ENCODE measurements around the gene DSCAML1.
"Not testable (repeated sequence)": the region's sequence is repeated elsewhere in the genome, so short reads cannot be mapped to it uniquely, and the experiment has no call there.

DSCAML1 gene

DNA sequence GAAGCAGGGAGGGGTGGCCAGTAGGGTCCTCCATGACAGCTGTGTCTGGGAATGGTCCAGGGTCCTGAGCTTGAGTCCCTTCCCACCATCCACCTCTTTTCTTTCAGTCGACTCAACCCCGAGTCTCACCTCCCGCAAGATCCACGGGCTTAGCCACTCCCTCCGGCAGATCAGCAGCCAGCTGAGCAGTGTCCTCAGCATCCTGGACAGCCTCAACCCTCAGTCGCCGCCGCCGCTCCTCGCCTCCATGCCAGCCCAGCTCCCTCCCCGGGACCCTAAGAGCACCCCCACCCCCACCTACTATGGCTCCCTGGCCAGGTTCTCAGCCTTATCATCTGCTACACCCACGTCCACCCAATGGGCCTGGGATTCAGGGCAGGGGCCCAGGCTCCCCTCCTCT, 387.5 kb downstream of the DSCAML1 start:
- DNase-seq (ENCODE audit: low spot score), result no peak

DNA sequence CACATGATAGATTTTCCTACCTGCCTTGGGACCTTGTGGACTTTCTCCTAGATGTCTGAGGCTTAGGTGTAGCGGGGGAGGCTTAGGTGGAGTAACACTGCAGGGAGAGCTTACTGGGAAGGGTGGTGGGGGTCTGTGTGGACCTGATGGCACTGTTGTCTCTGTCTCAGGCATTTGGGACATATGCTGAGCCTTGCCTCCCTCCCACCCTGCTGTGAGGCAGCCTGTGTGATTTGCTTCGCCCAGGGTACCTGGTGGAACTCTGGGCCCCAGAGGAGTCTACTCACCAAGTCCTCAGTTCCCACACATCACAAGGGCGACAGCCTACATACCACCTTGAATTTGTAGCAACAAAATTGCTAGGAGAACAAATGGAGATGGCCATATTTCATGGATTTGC, 388.7 kb downstream of the DSCAML1 start:
- no peak for DNase-seq (ENCODE audit: low spot score)

DNA sequence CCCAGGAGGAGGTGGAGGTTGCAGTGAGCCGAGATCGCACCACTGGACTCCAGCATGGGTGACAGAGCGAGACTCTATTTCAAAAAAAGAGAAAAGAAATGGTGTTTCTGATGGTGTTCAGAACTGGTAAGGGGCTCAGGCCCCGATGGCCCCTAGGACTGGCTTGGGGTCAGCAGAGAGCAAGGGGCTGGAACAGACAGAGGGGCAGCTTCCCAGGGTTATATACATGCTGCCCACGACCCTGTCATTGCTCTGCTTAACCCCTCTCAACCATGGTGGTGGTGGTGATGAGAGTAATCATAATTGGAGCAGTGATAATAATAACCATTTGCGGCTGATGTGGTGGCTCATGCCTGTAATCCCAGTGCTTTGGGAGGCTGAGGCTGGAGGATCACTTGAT, 390.0 kb downstream of the DSCAML1 start:
- DNase-seq (ENCODE audit: low spot score), result no peak

DNA sequence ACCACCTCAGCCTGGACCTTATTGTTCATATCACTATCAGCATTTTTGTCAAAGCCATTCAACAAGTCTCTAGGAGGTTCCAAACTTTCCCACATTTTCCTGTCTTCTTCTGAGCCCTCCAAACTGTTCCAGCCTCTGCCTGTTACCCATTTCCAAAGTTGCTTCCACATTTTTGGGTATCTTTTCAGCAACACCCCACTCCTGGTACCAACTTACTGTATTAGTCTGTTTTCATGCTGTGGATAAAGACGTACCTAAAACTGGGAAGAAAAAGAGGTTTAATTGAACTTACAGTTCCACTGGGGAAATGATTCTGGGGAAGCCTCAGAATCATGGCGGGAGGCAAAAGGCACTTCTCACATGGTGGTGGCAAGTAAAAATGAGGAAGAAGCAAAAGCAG, 391.1 kb downstream of the DSCAML1 start:
- DNase-seq (ENCODE audit: low spot score), result not testable (repeated sequence)

DNA sequence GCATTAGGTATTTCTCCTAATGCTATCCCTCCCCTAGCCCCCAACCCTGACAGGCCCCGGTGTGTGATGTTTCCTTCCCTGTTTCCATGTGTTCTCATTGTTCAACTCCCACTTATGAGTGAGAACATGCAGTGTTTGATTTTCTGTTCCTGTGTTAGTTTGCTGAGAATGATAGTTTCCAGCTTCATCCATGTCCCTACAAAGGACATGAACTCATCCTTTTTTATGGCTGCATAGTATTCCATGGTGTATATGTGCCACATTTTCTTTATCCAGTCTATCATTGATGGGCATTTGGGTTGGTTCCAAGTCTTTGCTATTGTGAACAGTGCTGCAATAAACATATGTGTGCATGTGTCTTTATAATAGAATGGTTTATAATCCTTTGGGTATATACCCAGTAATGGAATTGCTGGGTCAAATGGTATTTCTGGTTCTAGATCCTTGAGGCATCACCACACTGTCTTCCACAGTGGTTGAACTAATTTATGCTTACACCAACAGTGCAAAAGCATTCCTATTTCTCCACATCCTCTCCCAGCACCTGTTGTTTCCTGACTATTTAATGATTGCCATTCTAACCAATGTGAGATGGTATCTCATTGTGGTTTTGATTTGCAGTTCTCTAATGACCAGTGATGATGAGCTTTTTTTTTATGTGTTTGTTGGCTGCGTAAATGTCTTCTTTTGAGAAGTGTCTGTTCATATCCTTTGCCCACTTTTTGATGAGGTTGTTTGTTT, 397.7 kb downstream of the DSCAML1 start:
- not testable (repeated sequence) for DNase-seq (ENCODE audit: low spot score)

DNA sequence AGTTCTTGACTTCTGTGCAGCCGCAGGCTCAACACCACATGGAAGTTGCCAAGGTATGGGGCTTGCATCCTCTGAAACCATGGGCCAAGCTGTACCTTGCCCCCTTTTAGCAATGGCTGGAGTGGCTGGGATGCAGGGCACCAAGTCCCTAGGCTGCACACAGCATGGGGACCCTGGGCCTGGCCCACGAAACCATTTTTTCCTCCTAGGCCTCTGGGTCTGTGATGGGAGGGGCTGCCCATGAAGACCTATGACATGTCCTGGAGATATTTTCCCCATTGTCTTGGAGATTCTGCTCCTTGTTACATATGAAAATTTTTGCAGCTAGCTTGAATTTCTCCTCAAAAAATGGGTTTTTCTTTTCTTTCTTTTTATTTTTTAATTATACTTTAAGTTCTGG, 398.4 kb downstream of the DSCAML1 start:
- not testable (repeated sequence) for DNase-seq (ENCODE audit: low spot score)

DNA sequence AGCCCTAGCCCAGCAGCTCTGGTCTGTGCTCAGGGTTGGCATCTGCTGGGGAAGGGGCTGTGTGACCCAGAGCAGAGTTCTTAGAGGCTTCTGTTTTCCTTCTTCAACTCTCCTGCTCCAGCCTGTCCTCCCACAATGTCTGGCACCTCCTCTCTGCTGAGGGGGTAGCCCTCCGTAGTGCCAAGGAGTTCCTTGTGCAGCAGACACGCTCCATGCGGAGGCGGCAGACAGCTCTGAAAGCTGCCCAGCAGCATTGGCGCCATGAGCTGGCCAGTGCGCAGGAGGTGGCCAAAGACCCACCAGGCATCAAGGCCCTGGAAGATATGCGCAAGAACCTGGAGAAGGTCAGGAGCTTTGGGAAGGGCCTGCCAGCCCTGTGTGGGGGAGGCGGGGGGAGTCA, 400.0 kb downstream of the DSCAML1 start:
- no peak for DNase-seq (ENCODE audit: low spot score)

DNA sequence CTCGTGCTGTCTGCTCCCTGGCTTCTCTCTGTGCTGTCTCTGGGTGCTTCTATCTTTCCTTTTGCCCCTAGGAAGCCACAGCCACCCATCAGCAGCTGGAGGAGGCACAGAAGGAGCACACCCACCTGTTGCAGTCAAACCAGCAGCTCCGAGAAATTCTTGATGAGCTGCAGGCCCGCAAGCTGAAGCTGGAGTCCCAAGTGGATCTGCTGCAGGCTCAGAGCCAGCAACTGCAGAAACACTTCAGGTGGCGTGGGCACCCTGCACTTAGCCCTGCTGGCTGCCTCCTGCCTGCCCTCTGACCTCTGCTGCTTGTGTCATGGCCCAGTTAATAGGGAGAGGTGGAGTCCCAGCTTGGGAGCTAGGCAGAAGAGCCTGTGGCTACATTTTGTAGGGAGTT, 401.5 kb downstream of the DSCAML1 start:
- no peak for DNase-seq (ENCODE audit: low spot score)

DNA sequence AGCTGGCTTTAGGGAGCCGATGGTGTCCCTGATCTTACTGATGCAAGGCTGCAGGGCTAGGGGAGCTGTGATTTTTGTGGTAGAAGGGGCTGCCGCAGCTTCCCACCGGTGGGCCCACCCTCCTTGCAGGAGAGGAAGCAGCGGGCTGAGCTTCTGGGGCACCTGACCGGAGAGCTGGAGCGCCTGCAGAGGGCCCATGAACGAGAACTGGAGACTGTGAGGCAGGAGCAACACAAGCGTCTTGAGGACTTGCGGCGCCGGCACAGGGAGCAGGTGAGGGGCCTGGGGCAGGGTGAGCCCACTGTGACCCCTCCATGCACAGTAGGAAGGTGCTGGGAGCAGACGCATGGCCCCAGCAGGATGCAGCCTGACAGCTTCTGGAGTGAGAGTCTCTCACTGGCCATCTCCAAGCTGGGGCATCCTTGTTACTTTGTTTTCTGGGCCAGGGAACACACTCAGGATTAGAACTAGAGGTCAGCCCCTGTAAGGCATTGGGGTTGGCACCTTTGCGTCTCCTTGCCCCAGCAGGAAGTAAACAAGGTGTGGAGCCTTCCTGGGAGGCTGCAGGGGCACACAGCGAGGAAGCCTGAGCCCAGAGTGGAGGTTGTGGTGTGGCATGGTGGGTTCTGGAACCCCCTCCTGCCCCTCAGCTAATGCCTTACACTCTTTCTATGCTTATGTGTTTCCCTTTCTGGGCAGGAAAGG, 402.6 kb downstream of the DSCAML1 start:
- DNase-seq (ENCODE audit: low spot score), result no peak

DNA sequence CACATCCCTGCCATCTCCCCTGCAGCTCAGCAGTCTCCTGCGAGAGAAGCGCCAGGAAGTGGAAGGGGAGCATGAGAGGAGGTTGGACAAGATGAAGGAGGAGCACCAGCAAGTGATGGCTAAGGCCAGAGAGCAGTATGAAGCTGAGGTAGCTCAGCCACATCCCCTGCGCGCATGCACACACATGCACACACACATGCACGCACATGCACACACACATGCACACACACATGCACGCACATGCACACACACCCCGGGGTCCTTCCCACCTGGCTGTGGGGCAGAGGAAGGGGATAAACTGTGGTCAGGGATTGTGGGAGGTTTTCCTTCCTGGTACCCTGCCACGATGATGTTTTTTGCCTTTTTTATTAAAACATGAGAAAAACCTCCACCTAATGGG, 404.0 kb downstream of the DSCAML1 start:
- no peak for DNase-seq (ENCODE audit: low spot score)

DNA sequence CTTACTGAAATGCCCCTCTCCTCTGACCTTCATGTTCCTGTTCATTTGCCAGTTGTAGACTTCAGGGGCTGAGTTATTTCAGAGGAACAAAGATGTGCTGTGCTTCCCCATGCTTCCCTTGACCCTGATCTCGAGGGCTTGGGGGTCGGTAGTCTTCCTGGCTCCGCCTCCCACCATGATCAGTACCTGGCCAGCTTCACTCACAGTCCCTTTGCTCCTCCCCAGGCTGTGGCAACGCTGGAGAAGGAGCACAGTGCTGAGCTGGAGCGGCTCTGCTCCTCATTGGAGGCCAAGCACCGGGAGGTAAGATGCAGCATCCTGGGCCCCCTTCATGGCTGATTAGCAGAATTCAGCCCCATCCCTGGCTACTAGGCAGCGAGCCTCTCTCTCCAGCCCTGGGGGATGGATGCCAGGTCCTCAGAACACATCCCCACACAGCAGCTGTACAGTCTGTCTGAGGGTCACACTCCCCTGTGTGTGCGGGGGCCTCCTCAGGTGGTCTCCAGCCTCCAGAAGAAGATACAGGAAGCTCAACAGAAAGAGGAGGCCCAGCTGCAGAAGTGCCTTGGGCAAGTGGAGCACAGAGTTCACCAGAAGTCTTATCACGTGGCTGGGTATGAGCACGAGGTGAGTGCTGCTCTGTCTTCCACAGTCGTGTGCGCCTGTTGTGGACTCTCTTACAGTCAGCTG, 404.9 kb downstream of the DSCAML1 start:
- DNase-seq (ENCODE audit: low spot score), result no peak

DNA sequence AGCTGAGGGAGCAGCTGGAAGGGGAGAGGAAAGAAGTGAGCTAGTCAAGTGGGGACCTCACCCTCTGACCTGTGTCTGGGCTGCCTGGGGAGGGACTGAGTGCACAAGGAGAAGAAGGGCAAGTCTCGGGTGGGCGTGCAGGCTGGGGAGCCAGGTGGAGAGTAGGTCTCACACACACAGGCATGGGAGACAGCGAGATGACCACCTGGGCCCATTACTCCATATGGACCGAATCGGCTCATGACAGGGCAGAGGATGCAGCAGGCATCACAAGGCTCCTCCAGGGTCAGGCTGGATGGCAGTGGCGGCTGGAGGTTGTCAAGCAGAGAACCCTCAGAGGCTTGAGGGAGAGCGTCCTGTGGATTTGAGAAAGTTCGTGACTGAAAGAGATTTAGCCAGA, 405.8 kb downstream of the DSCAML1 start:
- DNase-seq (ENCODE audit: low spot score), result no peak

DNA sequence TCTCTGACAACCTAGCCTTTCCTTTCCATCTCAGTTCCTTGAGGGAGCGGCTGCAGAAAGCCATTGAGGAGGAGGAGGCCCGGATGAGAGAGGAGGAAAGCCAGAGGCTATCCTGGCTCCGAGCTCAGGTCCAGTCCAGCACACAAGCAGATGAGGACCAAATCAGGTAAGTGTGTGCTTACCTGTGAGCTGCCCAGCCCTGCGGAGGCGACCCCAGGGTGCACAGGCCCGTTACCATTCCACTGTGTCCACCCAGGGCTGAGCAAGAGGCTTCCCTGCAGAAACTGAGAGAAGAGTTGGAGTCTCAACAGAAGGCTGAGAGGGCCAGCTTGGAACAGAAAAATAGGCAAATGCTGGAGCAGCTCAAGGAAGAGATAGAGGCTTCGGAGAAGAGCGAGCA, 406.3 kb downstream of the DSCAML1 start:
- DNase-seq (ENCODE audit: low spot score), result no peak

DNA sequence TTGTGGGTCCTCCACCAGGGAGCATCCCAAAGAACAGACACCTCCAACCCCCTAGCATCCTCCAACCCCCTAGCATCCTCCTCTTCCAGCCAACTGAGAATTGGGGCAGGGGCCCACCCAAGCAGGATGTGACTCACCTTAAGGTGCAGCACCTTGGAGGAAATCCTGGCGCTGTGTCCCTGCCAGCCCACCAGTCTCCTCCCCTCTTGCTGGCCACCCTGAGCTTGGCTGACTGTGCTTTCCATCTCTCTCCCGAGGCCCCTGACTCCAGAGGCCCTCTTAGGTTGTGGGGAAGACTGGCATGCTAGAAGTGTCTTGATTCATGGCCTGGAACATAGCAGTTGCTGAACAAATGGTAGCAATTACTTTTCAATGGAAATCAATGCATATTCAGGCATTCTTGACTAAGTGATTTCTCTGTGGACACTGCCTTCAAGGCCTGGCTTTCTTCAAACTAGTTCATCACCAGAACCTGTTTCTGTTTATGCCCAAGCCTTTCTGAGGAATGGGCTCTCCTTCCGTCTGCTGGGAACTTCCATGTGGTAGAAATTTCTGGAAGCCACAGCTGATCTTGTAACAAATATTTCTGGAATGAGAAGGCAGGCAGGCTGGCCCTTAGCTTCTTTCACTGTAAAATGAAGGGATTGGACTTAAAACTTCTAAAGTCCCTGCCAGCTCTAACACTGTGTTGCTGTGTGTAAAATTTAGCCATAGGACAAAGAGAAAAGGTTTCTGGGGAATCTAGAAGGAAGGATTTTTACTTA, 408.8 kb downstream of the DSCAML1 start:
- no peak for DNase-seq (ENCODE audit: low spot score)

DNA sequence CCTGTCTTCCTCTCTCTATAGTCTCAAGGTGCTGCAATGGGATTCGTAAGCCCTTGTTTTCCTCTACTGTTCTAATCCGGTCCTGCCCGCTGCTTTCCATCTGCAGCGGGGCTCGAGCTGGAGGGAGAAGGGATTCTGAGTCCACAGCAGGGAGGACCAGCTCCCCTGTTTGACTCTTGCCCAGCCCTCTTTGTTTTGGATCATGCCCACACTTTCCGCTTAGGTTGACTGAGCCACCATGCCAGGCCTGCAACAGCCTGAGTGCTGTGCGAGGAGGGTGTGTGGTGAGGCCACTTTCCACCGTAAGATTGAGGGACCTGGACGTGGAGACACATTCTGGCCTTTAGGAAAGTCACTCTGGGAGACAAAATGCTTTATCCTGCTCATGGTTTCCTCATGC, 411.1 kb downstream of the DSCAML1 start:
- DNase-seq (ENCODE audit: low spot score), result no peak

DNA sequence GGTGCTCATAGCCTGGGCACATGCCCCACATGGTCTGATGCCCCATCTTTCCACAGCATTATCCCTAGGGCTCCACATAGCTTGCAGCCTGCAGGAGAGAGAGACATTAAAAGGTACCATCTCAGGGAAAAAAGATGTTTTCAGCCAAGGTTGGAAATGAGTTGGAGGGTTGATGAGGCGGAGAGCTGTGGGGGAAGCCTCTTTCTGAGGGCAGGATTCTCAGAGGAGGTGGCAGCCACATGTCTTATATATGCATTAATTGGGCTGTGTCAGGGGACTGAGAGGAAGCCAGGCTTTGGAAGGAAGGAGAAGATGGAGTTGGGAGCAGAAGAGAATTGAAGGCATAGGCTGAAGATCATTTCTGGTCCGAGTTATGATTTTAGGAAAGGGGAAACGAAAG, 411.5 kb downstream of the DSCAML1 start:
- no peak for DNase-seq (ENCODE audit: low spot score)

DNA sequence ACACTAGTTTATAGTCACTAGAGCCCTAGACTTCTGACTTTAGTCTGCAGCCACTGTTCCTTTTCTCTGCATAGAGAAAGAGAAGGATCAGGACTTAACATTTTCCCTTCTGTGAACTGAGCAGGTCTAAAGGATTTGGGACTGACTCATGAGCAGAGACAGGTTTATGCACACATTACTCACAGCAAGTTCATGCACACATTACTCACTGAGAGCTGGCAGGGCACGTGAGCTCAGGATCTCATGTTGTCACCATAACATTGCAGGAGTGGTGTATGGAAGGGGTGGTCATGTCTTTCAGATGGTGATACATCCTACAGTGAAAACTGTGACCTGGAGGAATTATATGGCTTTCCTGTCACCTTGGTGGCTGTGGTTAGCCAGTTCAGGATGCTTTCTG, 413.0 kb downstream of the DSCAML1 start:
- DNase-seq (ENCODE audit: low spot score), result no peak

DNA sequence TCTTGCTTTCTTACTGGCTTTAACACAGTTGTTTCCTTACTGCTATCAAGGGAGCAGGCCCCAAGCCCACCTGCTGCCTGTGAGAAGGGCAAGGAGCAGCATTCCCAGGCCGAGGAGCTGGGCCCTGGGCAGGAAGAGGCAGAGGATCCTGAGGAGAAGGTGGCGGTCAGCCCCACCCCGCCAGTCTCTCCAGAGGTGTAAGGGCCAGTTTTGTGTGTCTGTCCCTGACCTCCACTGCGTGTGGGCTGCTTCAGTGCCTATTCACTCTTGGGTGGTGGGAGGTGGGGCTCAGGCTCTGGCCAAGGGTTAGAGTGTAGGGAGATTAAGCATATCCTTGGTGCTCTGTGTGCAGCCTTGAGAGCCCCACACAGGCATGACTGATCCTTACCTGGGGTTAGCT, 414.3 kb downstream of the DSCAML1 start:
- DNase-seq (ENCODE audit: low spot score), result no peak

DNA sequence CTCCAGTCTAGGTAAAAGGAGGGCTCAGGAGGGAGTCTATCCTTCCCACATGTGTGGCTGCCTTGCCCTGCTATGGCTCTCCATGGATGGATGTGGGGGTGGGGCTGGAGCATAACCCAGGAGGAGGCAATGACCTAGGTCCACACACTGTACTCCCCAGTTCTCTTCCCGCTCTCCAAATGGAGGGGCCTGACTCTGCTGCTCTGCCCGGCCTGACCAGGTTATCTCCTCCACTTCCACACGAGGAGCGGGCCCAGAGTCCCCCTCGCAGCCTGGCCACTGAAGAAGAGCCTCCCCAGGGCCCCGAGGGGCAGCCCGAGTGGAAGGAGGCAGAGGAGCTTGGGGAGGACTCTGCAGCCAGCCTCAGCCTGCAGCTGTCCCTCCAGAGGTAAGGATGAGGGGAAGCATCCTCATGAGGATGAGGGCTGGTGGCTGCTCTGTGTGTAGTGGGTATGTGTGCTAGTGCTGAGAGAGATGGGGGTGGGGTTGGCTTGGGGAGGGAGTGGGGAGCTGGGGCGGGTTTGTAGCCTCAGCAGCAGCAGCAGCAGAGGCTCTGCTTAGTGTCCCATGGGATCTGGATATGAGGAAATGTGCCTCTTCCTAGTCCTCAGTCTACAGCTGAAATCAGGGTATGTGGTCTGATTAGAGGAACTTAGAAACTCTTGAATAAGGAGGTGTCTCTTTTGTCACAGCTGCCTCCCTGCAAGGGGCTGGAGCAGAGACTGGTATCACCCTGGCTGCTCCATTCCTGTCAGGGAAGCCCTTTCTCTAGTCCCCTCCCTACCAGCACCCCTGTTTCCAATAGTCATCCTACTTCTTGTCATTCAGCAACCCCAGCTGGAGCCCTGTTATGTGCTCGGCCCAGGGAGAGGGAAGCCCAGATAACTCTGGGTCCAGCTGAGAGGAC, 415.3 kb downstream of the DSCAML1 start:
- no peak for DNase-seq (ENCODE audit: low spot score)

DNA sequence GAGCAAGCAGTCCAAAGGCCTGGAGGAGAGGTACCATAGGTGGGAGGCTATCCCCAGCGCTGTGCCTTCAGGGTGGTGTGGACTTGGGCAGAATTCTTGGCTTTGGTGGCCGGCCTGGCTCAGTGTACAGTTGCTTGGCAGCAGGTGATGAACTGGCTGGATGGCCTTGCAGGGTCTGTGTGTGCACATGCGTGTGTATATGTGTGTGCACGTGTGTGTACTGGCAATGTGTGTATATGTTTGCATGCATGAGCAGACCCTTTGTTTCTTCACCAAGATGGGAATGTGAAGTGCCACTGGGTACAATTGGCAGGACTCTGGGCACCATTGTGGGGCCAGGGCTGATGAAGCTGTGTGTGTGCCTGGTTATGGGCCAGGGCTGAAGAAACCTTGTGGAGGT, 416.3 kb downstream of the DSCAML1 start:
- DNase-seq (ENCODE audit: low spot score), result no peak

Data from globus pallidus (tissue), 1 donor.